BJ (cell line): Measurements from ENCODE around the gene DDX28. TPM values are rescaled to one million over a fixed set of nuclear protein-coding genes. Genes with fewer than 3 reads are reported as not detected.
"Not testable (repeated sequence)": the region's sequence is repeated elsewhere in the genome, so short reads cannot be mapped to it uniquely, and the experiment has no call there.

ENCODE experiments used
- CTCF ChIA-PET: fragments of 350-600 bp; formaldehyde crosslinking; extraction: SDS; loops from one replicate; lab custom pipeline; 2021; ENCODE audit warnings: antibody characterized with exemption, inconsistent platforms; lab: Yijun Ruan, JAX
- POLR2A ChIA-PET: fragments of 300-600 bp; sonication (Branson Sonifier 250); formaldehyde crosslinking; extraction: SDS; loops from one replicate; lab custom pipeline; 2021; ENCODE audit warnings: antibody characterized with exemption; lab: Charles Lee
- DNase-seq: peaks from one replicate; pipeline ENCODE4 v3.0.0-alpha.2; 2011; ENCODE audit warnings: low read depth
- H3K27me3 ChIP-seq: 2 replicates; pipeline ENCODE4 v1.6.0; 2011; ENCODE audit warnings: low read length; ENCODE audit not compliant: control insufficient read depth, insufficient read depth
- H3K36me3 ChIP-seq: 2 replicates; pipeline ENCODE4 v1.5.1; 2011; ENCODE audit warnings: low read length; ENCODE audit not compliant: control insufficient read depth, insufficient read depth
- H3K4me3 ChIP-seq: 2 replicates; pipeline ENCODE4 v1.5.1; 2011; ENCODE audit warnings: low read depth, mild to moderate bottlenecking, control low read depth, low read length
- CTCF ChIP-seq: IDR thresholded peaks from 2 replicates; pipeline ENCODE4 v1.5.1; 2011; ENCODE audit warnings: low read depth, mild to moderate bottlenecking, control low read depth, inconsistent platforms, low read length, moderate library complexity; ENCODE audit not compliant: insufficient read depth
- polyA plus RNA-seq: library from polyadenylated mRNA; depleted of rRNA; stranded (reverse); fragments of >200 nt; gene quantifications from 2 replicates; pipeline ENCODE4 v1.2.3, GENCODE V29; 2011; rRNA removed
- small RNA-seq: library from RNA; depleted of rRNA; stranded (forward); fragments of <200 nt; gene quantifications from one replicate; pipeline ENCODE3, GENCODE V24; 2012; ENCODE audit warnings: low replicate concordance, low read depth; ENCODE audit not compliant: insufficient read length

Gene DDX28
- polyA plus RNA-seq, 1 experiment = 10.1 TPM

GRCh38 chr16:67976205-67976604 lies 46.8 kb downstream of the DDX28 start:
- CTCF ChIA-PET = interaction anchor here (1.7 kb wide), 1 partner anchor 89 kb away, joined by 4 read pairs; no protein-coding TSS in a partner anchor
- TF ChIP-seq CTCF = no peak
- POLR2A ChIA-PET = no interaction called here
- DNase-seq = no peak
- Histone ChIP-seq H3K4me3 (no peak overlapping the region), H3K36me3 (no peaks in the 10 kb centered on the region), H3K27me3 (peaks cover 13% of the 10 kb centered on the region)

- POLR2A ChIA-PET = no interaction called here
- H3K27me3 ChIP-seq = peaks cover 13% of the 10 kb centered on the region
- CTCF ChIA-PET = interaction anchor here (1.7 kb wide), 1 partner anchor 89 kb away, joined by 4 read pairs; no protein-coding TSS in a partner anchor
- no peak for DNase-seq
- no peaks in the 10 kb centered on the region for H3K36me3 ChIP-seq
- H3K4me3 ChIP-seq = no peak overlapping the region
- TF ChIP-seq CTCF = no peak
Measured at GRCh38 chr16:67975321-67976105, 47.5 kb downstream of the DDX28 start.

GRCh38 chr16:67972285-67972684 lies 50.7 kb downstream of the DDX28 start:
- POLR2A ChIA-PET, H3K36me3 ChIP-seq, H3K4me3 ChIP-seq, H3K27me3 ChIP-seq, DNase-seq: not testable (repeated sequence)
- CTCF ChIA-PET = interaction anchor here (0.9 kb wide), 1 partner anchor 122 kb away, joined by 4 read pairs; no protein-coding TSS in a partner anchor

- H3K27me3 ChIP-seq = peaks cover 4% of the 10 kb centered on the region
- H3K36me3 ChIP-seq = no peaks in the 10 kb centered on the region
- H3K4me3 ChIP-seq = no peak overlapping the region
- no peak for TF ChIP-seq CTCF
- DNase-seq = no peak
- ChIA-PET CTCF (interaction anchor here (0.7 to 1.2 kb wide), 2 partner anchors 12 to 21 kb away, joined by 3 read pairs; no protein-coding TSS in a partner anchor), POLR2A (no interaction called here)
Measured at GRCh38 chr16:67971111-67971510, 51.9 kb downstream of the DDX28 start.

Small RNA genes within 50 kb of the gene (small RNA-seq; reads per million reads assigned to genes)
- gene RNU6-359P = 0.84 reads per million

Other genes starting within 250 kb of the DDX28 start
- 11.5 and 17.6 TPM in 2 replicates for gene RANBP10, start 216.7 kb downstream of the DDX28 start, polyA plus RNA-seq
- 0.96 and 1.6 TPM in 2 replicates for gene TSNAXIP1, start 216.3 kb downstream of the DDX28 start, polyA plus RNA-seq
- 20.1 and 25.8 TPM in 2 replicates for gene THAP11, start 180.9 kb downstream of the DDX28 start, polyA plus RNA-seq
- 173 and 230 TPM in 2 replicates for gene NUTF2, start 176.3 kb downstream of the DDX28 start, polyA plus RNA-seq
- 26.2 and 42.4 TPM in 2 replicates for gene CENPT, start 175.5 kb downstream of the DDX28 start, polyA plus RNA-seq
- 19.9 and 27.4 TPM in 2 replicates for gene EDC4, start 150.2 kb downstream of the DDX28 start, polyA plus RNA-seq
- gene NRN1L, start 138.3 kb downstream of the DDX28 start, polyA plus RNA-seq = 0.22 and 0.27 TPM in 2 replicates
- gene PSKH1, start 130.0 kb downstream of the DDX28 start, polyA plus RNA-seq = 26.0 and 45.5 TPM in 2 replicates
- gene CTRL, start 91.4 kb downstream of the DDX28 start, polyA plus RNA-seq = 0.15 and 0.58 TPM in 2 replicates
- 24.8 and 29.1 TPM in 2 replicates for gene PSMB10, start 86.4 kb downstream of the DDX28 start, polyA plus RNA-seq
- gene LCAT, start 79.1 kb downstream of the DDX28 start, polyA plus RNA-seq = 7.9 and 13.6 TPM in 2 replicates
- gene SLC12A4, start 54.6 kb downstream of the DDX28 start, polyA plus RNA-seq = 64.4 and 115 TPM in 2 replicates
- not detected in 2 replicates for gene DPEP3, start 42.7 kb downstream of the DDX28 start, polyA plus RNA-seq
- 0.10 and 0.25 TPM in 2 replicates for gene DPEP2, start 23.7 kb downstream of the DDX28 start, polyA plus RNA-seq
- not detected in 2 replicates for gene DPEP2NB, start 7.3 kb downstream of the DDX28 start, polyA plus RNA-seq
- 12.9 and 18.3 TPM in 2 replicates for gene DUS2, start 52 bp upstream of the DDX28 start, polyA plus RNA-seq
- gene NFATC3, start 62.1 kb upstream of the DDX28 start, polyA plus RNA-seq = 10.5 and 14.9 TPM in 2 replicates
- gene ESRP2, start 212.9 kb upstream of the DDX28 start, polyA plus RNA-seq = 0.04 TPM in 2 replicates
- gene PLA2G15, start 222.1 kb upstream of the DDX28 start, polyA plus RNA-seq = 23.9 and 39.2 TPM in 2 replicates
- gene SLC7A6, start 241.3 kb upstream of the DDX28 start, polyA plus RNA-seq = 45.7 and 51.2 TPM in 2 replicates